BJ (cell line): Measurements from ENCODE around the gene LENG8. TPM values are rescaled to one million over a fixed set of nuclear protein-coding genes. Genes with fewer than 3 reads are reported as not detected.

Experiments used
- CTCF ChIA-PET: fragments of 350-600 bp; formaldehyde crosslinking; extraction: SDS; loops from one replicate; lab custom pipeline; 2021; ENCODE audit warnings: antibody characterized with exemption, inconsistent platforms; lab: Yijun Ruan, JAX
- POLR2A ChIA-PET: fragments of 300-600 bp; sonication (Branson Sonifier 250); formaldehyde crosslinking; extraction: SDS; loops from one replicate; lab custom pipeline; 2021; ENCODE audit warnings: antibody characterized with exemption; lab: Charles Lee
- DNase-seq: peaks from one replicate; pipeline ENCODE4 v3.0.0-alpha.2; 2011; ENCODE audit warnings: low read depth
- H3K27me3 ChIP-seq: 2 replicates; pipeline ENCODE4 v1.6.0; 2011; ENCODE audit warnings: low read length; ENCODE audit not compliant: control insufficient read depth, insufficient read depth
- H3K36me3 ChIP-seq: 2 replicates; pipeline ENCODE4 v1.5.1; 2011; ENCODE audit warnings: low read length; ENCODE audit not compliant: control insufficient read depth, insufficient read depth
- H3K4me3 ChIP-seq: 2 replicates; pipeline ENCODE4 v1.5.1; 2011; ENCODE audit warnings: low read depth, mild to moderate bottlenecking, control low read depth, low read length
- CTCF ChIP-seq: IDR thresholded peaks from 2 replicates; pipeline ENCODE4 v1.5.1; 2011; ENCODE audit warnings: low read depth, mild to moderate bottlenecking, control low read depth, inconsistent platforms, low read length, moderate library complexity; ENCODE audit not compliant: insufficient read depth
- polyA plus RNA-seq: library from polyadenylated mRNA; depleted of rRNA; stranded (reverse); fragments of >200 nt; gene quantifications from 2 replicates; pipeline ENCODE4 v1.2.3, GENCODE V29; 2011

The LENG8 gene
- polyA plus RNA-seq, 1 experiment: 39.5 TPM

DNA sequence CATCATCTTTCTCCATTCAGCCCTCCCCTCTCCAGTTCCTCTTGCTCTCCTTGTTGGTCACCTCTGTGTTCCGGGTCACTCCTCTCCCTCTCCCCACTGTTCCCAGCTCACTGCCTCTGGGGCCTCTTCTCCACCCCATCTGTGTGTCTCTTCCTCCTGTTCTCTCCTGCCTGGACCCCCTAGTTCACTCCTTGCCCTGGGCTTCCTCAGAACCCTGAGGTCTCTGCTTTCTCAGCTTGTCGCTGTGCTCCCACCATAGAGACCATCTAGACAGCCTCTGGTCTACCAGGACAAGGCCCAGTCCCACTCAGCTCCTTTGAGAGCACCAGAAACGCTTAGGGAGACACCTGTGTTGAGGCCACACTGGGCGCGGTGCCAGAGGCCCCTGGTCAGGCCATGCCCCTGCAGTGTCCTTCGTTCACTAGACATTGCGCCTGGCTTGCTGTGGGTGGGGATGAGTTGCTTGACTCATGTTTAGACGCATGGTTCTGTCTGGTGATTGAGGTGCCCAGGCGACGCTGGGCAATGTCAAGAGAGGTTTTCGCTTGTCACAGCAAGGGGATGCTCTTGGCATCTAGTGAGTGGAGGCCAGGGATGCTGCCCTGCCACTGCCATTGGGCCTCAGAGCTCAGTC lies 9.8 kb downstream of the LENG8 start:
- no peak for DNase-seq
- ChIA-PET POLR2A (no interaction called here), CTCF (no interaction called here)
- Histone ChIP-seq H3K36me3 (peaks cover 66% of the 10 kb centered on the region), H3K27me3 (no peaks in the 10 kb centered on the region), H3K4me3 (no peak overlapping the region)
- no peak for TF ChIP-seq CTCF

DNA sequence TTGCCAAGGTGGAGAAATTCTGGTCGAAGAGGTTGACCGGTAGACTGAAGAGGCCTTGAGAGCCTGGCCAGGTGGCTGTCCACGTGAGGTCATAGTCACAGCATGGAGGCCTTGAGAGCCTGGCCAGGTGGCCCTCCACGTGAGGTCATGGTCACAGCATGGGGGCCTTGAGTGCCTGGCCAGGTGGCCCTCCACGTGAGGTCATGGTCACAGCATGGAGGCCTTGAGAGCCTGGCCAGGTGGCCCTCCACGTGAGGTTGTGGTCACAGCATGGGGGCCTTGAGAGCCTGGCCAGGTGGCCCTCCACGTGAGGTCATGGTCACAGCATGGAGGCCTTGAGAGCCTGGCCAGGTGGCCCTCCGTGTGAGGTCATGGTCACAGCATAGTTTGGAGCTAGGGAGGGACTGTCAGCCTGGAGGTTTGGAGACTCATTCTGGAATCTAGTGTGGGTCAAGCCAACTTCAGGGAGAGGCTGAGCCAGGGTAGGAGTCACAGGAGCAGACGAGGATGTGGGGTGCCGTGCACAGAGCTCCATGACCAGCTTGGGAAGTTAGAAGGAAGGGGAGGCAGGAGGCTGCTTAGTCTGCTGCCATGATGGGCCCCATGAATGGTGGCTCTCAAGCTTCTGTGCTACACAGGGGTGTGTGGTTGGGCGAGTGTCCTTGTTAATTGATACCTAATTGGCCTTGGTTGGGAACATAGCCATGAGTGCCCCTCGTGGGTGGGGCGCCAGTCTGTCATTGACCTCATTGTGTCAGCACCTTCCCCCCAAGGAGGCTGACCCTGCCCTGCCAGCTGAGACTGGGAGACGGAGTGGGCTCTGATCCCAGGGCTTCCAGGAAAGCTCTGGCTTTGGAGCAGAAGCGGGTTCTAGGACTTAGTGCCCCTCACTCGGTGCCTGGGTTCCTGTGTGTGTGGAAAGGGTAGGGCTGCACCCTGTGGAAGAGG lies 10.6 kb downstream of the LENG8 start:
- peaks cover 59% of the 10 kb centered on the region for H3K36me3 ChIP-seq
- no peak overlapping the region for H3K4me3 ChIP-seq
- CTCF ChIA-PET: no interaction called here
- POLR2A ChIA-PET: no interaction called here
- no peak for DNase-seq
- no peaks in the 10 kb centered on the region for H3K27me3 ChIP-seq
- no peak for TF ChIP-seq CTCF

DNA sequence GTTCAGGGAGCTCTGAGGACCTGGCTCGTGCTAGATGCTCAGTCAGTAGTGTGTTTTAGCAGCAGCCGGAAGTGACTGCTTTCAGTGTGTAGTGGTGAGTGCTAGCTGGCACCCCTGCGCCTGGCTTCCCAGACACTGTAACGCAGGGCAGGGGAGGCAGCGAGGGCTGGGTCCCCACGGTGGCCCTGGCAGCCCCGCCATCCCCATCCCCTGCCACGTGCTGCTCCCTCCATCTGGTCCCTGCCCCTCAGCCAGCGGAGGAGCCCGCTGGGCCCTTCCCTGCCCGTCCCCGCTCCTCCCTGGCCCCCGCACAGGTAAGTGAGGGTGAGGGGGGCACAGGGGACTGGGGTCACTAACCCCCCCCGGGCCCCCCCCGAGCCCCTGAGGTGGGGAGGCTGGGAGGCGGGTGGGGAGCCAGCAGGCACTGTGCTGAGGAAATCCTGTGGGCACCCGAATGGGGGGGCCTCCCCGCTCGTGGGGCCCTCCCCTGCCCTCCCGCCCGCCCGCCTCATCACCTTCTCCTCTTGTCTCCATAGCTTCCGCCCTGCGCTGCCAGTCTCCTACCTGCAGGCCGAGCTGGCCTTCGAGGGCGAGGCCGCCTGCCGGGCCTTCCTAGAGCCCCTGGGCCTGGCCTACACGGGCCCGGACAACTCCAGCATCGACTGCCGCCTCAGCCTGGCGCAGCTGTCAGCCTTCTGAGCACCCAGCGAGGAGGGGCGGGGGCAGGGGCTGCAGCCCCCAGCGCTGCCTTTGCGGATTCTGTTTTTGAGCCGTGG lies 11.4 kb downstream of the LENG8 start:
- DNase-seq: no peak
- ChIA-PET POLR2A (no interaction called here), CTCF (interaction anchor here (1.1 kb wide), 1 partner anchor 17 kb away, joined by 3 read pairs; no protein-coding TSS in a partner anchor)
- no peak overlapping the region for H3K4me3 ChIP-seq
- TF ChIP-seq CTCF: no peak
- no peaks in the 10 kb centered on the region for H3K27me3 ChIP-seq
- H3K36me3 ChIP-seq: peaks cover 52% of the 10 kb centered on the region

DNA sequence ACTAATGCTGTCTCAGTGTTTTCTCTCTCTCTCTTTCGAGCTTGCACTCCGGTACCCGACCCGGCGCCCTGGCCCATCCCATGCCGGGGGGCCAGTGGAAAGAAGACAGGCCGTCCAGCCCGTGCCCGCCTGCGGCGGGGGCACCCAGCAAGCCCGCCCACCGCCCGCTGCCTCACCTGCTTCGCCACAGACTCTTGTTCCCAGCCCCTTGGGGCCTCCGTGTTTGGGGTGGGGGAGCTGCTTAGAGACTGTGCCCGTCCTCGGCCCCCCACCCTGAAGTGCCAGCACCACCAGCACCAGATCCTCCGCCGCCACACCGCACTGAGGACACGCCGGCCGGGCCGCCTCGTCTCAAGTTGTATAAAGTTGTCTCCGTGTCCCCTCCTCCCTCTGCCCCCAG lies 12.2 kb downstream of the LENG8 start:
- POLR2A ChIA-PET: interaction anchor here (0.9 kb wide), 1 partner anchor 12 kb away, joined by 4 read pairs; the partner anchor contains the start of gene CDC42EP5
- H3K27me3 ChIP-seq: no peaks in the 10 kb centered on the region
- TF ChIP-seq CTCF: no peak
- DNase-seq: no peak
- H3K36me3 ChIP-seq: peaks cover 47% of the 10 kb centered on the region
- no peak overlapping the region for H3K4me3 ChIP-seq
- CTCF ChIA-PET: interaction anchor here (1.1 to 2.9 kb wide), 2 partner anchors 13 to 16 kb away, joined by 3 to 8 read pairs; partner anchors contain the start of gene LENG8
